ENCODE data around the gene SRPX2. TPM values are rescaled to one million over a fixed set of nuclear protein-coding genes. Genes with fewer than 3 reads are reported as not detected.

SRPX2 gene
- total RNA-seq, 3 donors from 2014 or later: not detected

DNA sequence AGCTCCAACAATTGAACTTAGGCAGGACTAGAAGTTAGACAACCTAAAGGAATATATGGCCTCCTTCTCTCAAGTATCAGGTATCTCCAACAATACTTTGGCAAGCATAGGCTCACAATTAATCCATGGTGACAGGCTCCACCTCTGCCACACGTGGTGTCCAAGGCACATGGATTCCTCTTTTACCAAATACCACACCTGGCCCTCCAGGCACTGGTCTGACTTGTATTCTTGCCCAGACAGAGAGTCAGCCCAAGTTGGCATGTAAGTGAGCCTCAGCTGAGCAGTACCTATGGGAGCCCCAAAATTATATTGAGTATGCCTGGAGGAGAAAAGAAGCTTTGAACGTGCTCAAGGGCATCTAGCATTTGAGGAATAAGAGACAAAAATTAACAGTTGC, 19.6 kb downstream of the SRPX2 start:
- peaks cover 13% of the 10 kb centered on the region for H3K27me3 Mint-ChIP-seq (ENCODE audit: low read depth)
- no peak overlapping the region for H3K4me3 Mint-ChIP-seq
- no peak for DNase-seq
- no peaks in the 10 kb centered on the region for H3K9me3 Mint-ChIP-seq
- ATAC-seq: no peak
- H3K4me1 Mint-ChIP-seq (ENCODE audit: low read depth): no peaks in the 10 kb centered on the region
- H3K36me3 Mint-ChIP-seq (ENCODE audit: insufficient read depth): no peaks in the 10 kb centered on the region

GRCh38 chrX:100672966-100673365, 29.0 kb downstream of the SRPX2 start:
- no peak for DNase-seq
- Mint-ChIP-seq H3K4me3 (no peak overlapping the region), H3K9me3 (no peaks in the 10 kb centered on the region), H3K27me3 (ENCODE audit: low read depth) (peaks cover 4% of the 10 kb centered on the region), H3K36me3 (ENCODE audit: insufficient read depth) (no peaks in the 10 kb centered on the region), H3K4me1 (ENCODE audit: low read depth) (peaks cover 11% of the 10 kb centered on the region)
- ATAC-seq: no peak

DNA sequence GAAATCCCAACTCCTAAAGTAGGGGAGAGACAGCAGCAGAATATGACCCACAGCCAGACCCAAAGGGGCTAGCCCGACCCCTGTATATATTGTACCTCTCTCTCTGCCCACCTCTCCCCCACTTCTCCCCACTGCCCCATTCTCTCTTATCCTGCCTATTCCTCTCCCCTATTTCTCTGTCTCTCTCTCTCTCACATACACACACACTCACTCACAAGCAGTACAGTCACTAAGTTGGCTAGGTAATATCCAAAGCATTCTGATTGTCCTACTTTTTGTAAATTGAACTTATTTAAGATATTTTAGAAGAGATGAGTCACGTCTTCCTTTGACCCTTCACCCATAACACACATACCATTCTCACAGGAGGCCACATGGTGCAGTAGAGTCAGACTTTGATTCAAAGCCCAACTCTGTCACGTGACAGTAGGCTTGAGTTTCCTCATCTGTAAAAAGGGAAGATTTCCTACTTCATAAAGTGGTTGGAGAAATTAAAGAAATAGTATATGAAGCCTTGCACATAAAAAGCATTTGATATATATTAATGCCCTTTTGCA, 29.5 kb downstream of the SRPX2 start:
- H3K27me3 Mint-ChIP-seq (ENCODE audit: low read depth): peaks cover 1% of the 10 kb centered on the region
- no peak for ATAC-seq
- H3K36me3 Mint-ChIP-seq (ENCODE audit: insufficient read depth): no peaks in the 10 kb centered on the region
- DNase-seq: no peak
- H3K9me3 Mint-ChIP-seq: no peaks in the 10 kb centered on the region
- peaks cover 11% of the 10 kb centered on the region for H3K4me1 Mint-ChIP-seq (ENCODE audit: low read depth)
- H3K4me3 Mint-ChIP-seq: no peak overlapping the region

DNA sequence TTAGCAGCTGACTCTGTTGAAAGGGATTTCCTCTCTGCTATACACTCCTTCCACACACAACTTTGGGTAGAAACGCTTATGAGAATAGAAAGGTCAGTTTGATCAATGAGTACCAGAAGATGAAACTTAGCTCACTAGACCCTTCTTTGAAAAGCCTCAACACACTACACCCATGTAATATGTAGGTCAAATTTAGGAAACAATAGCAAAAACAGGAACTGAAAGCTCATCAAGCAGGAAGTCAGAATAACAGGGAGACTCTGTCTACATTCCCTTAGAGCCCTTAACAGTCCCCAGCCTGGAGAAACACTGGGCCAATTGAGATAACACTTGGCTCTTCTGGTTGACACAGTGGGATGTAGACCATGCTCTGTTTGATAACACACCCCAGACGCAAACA, 30.7 kb downstream of the SRPX2 start:
- H3K9me3 Mint-ChIP-seq: no peaks in the 10 kb centered on the region
- no peak overlapping the region for H3K4me3 Mint-ChIP-seq
- no peak for DNase-seq
- peaks cover 11% of the 10 kb centered on the region for H3K4me1 Mint-ChIP-seq (ENCODE audit: low read depth)
- H3K27me3 Mint-ChIP-seq (ENCODE audit: low read depth): peaks cover 1% of the 10 kb centered on the region
- no peak for ATAC-seq
- H3K36me3 Mint-ChIP-seq (ENCODE audit: insufficient read depth): no peaks in the 10 kb centered on the region

DNA sequence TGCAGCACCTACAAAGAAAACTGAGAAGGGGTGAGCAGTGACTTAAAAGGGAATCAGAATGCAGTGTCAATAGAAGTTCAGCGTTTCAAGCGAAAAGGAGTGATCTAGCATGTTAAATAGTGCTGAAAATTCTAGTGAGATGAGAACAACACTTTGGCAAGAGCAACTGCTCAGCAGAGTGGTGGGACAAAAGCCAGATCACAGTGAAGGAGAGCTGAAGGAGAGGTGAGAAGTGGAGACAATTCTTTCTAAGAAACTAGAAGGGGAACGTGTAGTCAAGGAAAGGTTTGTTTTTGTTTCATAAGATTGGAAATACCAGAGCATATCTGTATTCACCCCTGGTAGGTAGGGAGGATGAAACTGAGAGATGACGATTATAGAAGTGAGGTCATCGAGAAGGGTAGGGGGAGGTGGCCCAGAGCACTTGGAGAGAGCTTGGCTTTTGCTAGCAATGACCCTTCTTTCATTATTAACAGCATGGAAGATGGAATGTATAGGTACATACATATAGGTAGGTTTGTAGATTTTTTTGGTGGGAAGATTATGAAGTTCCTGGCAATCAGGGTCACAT, 33.7 kb downstream of the SRPX2 start:
- DNase-seq: no peak
- H3K9me3 Mint-ChIP-seq: no peaks in the 10 kb centered on the region
- no peak overlapping the region for H3K4me3 Mint-ChIP-seq
- no peak for ATAC-seq
- H3K36me3 Mint-ChIP-seq (ENCODE audit: insufficient read depth): no peaks in the 10 kb centered on the region
- peaks cover 11% of the 10 kb centered on the region for H3K4me1 Mint-ChIP-seq (ENCODE audit: low read depth)
- no peaks in the 10 kb centered on the region for H3K27me3 Mint-ChIP-seq (ENCODE audit: low read depth)

- H3K27me3 Mint-ChIP-seq (ENCODE audit: low read depth): no peaks in the 10 kb centered on the region
- no peaks in the 10 kb centered on the region for H3K9me3 Mint-ChIP-seq
- ATAC-seq: no peak
- H3K36me3 Mint-ChIP-seq (ENCODE audit: insufficient read depth): no peaks in the 10 kb centered on the region
- no peak for DNase-seq
- no peaks in the 10 kb centered on the region for H3K4me1 Mint-ChIP-seq (ENCODE audit: low read depth)
- H3K4me3 Mint-ChIP-seq: no peak overlapping the region
These were observed 36.8 kb downstream of the SRPX2 start for GRCh38 chrX:100680756-100681155.

- H3K27me3 Mint-ChIP-seq (ENCODE audit: low read depth): no peaks in the 10 kb centered on the region
- DNase-seq (no peak), ATAC-seq (no peak)
- H3K4me3 Mint-ChIP-seq: no peak overlapping the region
- H3K4me1 Mint-ChIP-seq (ENCODE audit: low read depth): no peaks in the 10 kb centered on the region
- H3K36me3 Mint-ChIP-seq (ENCODE audit: insufficient read depth): no peaks in the 10 kb centered on the region
- no peaks in the 10 kb centered on the region for H3K9me3 Mint-ChIP-seq
These were observed 37.6 kb downstream of the SRPX2 start for GRCh38 chrX:100681599-100681998.

- Mint-ChIP-seq H3K36me3 (ENCODE audit: insufficient read depth) (no peaks in the 10 kb centered on the region), H3K4me1 (ENCODE audit: low read depth) (peaks cover 13% of the 10 kb centered on the region), H3K4me3 (no peak overlapping the region), H3K27me3 (ENCODE audit: low read depth) (no peaks in the 10 kb centered on the region), H3K9me3 (no peaks in the 10 kb centered on the region)
- DNase-seq: no peak
- ATAC-seq: no peak
These were observed 38.9 kb downstream of the SRPX2 start for GRCh38 chrX:100682939-100683338.

- peak; percentile 52 for DNase-seq
- H3K9me3 Mint-ChIP-seq: no peaks in the 10 kb centered on the region
- H3K27me3 Mint-ChIP-seq (ENCODE audit: low read depth): no peaks in the 10 kb centered on the region
- peaks cover 15% of the 10 kb centered on the region for H3K4me1 Mint-ChIP-seq (ENCODE audit: low read depth)
- peak; percentile 66 to 69 for ATAC-seq
- H3K36me3 Mint-ChIP-seq (ENCODE audit: insufficient read depth): no peaks in the 10 kb centered on the region
- no peak overlapping the region for H3K4me3 Mint-ChIP-seq
These were observed 41.4 kb downstream of the SRPX2 start for GRCh38 chrX:100685284-100685996.

DNA sequence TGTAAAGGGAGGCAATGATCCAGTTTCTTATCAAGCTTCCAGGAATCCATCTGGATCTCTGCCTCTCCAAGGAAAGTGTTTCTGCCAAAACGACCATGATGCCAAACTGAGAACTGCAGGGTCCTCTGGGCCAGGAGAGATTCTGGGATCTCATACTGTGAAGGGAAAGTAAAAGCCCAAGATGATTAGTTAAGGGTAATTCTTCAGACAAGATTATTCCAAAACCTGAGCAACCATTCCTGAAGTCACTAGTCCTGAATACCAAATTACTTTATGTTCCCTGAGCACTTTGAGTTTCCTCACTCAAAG, 42.0 kb downstream of the SRPX2 start:
- H3K4me3 Mint-ChIP-seq: no peak overlapping the region
- no peak for DNase-seq
- no peak for ATAC-seq
- H3K36me3 Mint-ChIP-seq (ENCODE audit: insufficient read depth): no peaks in the 10 kb centered on the region
- no peaks in the 10 kb centered on the region for H3K27me3 Mint-ChIP-seq (ENCODE audit: low read depth)
- peaks cover 15% of the 10 kb centered on the region for H3K4me1 Mint-ChIP-seq (ENCODE audit: low read depth)
- H3K9me3 Mint-ChIP-seq: no peaks in the 10 kb centered on the region

DNA sequence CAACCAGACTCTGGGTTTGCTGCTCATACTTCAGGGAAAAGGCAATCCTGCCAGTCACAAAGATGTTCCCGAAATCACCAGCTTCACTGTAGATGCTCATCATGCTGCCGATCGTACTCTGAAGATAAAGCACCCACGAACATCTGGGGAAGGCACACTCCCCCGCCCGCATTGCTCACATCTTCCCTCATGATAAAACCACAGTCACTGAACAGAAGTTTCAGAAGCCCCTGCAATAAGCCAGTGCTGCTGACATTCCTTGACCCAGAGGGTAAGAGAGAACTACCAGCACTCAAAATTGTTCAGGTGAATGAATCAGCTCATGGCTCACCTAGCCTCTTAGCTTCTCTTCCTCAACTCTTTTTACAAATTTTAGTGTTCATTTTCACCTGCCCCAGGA, 43.1 kb downstream of the SRPX2 start:
- no peaks in the 10 kb centered on the region for H3K36me3 Mint-ChIP-seq (ENCODE audit: insufficient read depth)

GRCh38 chrX:100687546-100687945, 43.5 kb downstream of the SRPX2 start:
- DNase-seq (no peak), ATAC-seq (peak in 1 of 2 donors; percentile 48)
- H3K4me3 Mint-ChIP-seq: no peak overlapping the region
- no peaks in the 10 kb centered on the region for H3K9me3 Mint-ChIP-seq
- peaks cover 15% of the 10 kb centered on the region for H3K4me1 Mint-ChIP-seq (ENCODE audit: low read depth)
- no peaks in the 10 kb centered on the region for H3K36me3 Mint-ChIP-seq (ENCODE audit: insufficient read depth)
- peaks cover 7% of the 10 kb centered on the region for H3K27me3 Mint-ChIP-seq (ENCODE audit: low read depth)

More for the DNA sequence above, 43.1 kb downstream of the SRPX2 start:
- Mint-ChIP-seq H3K27me3 (ENCODE audit: low read depth) (peaks cover 4% of the 10 kb centered on the region), H3K4me3 (no peak overlapping the region), H3K9me3 (no peaks in the 10 kb centered on the region), H3K4me1 (ENCODE audit: low read depth) (peaks cover 15% of the 10 kb centered on the region)
- DNase-seq (no peak), ATAC-seq (peak; percentile 46 to 67)

- DNase-seq (no peak), ATAC-seq (no peak)
- H3K27me3 Mint-ChIP-seq (ENCODE audit: low read depth): peaks cover 22% of the 10 kb centered on the region
- no peaks in the 10 kb centered on the region for H3K9me3 Mint-ChIP-seq
- no peaks in the 10 kb centered on the region for H3K36me3 Mint-ChIP-seq (ENCODE audit: insufficient read depth)
- no peak overlapping the region for H3K4me3 Mint-ChIP-seq
- H3K4me1 Mint-ChIP-seq (ENCODE audit: low read depth): no peaks in the 10 kb centered on the region
These were observed 51.3 kb downstream of the SRPX2 start for GRCh38 chrX:100695302-100695701.

GRCh38 chrX:100695991-100696390, 52.0 kb downstream of the SRPX2 start:
- Mint-ChIP-seq H3K36me3 (ENCODE audit: insufficient read depth) (no peaks in the 10 kb centered on the region), H3K27me3 (ENCODE audit: low read depth) (peaks cover 22% of the 10 kb centered on the region), H3K4me3 (no peak overlapping the region), H3K4me1 (ENCODE audit: low read depth) (no peaks in the 10 kb centered on the region), H3K9me3 (no peaks in the 10 kb centered on the region)
- no peak for DNase-seq
- ATAC-seq: no peak

- ATAC-seq: no peak
- H3K27me3 Mint-ChIP-seq (ENCODE audit: low read depth): peaks cover 20% of the 10 kb centered on the region
- H3K4me1 Mint-ChIP-seq (ENCODE audit: low read depth): no peaks in the 10 kb centered on the region
- H3K36me3 Mint-ChIP-seq (ENCODE audit: insufficient read depth): no peaks in the 10 kb centered on the region
- H3K9me3 Mint-ChIP-seq: no peaks in the 10 kb centered on the region
- no peak for DNase-seq
- no peak overlapping the region for H3K4me3 Mint-ChIP-seq
These were observed 52.8 kb downstream of the SRPX2 start for GRCh38 chrX:100696699-100697351.

All from activated T-cell treated with anti-CD3 and anti-CD28 coated beads, Interleukin-2, amount 50 U/mL, for 4 hours (primary cell).